ENCODE measurements around the gene POLA1.

DNA sequence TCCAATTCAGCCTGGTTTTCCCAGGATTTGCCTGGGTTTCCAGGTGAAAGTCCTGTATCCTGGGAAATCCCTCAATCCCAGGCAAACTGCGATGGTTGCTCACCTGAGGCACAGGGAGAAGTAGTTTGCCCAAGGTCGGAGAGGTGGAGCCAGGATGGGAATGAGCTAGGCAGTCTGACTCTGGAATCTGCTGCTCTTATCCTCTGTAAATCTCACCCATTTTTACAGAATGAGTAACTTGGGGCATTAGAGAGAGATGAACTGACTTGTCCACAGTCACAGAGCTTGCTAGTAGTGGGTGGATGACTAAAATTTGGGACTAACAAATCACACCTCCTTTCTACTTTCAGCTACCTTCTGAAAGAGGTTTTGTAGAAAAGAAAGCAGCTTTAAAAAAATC is 331.9 kb downstream of the POLA1 start:
- TF ChIP-seq GLIS1 (tag by site-specific recombination; IDR thresholded peaks at IDR 0.05) (no peak), ZNF24 (tag by site-specific recombination; IDR thresholded peaks at IDR 0.05) (no peak), ZNF561 (tag by site-specific recombination; IDR thresholded peaks at IDR 0.05; ENCODE audit: borderline replicate concordance) (no peak)
